ENCODE data around the gene EML1.

EML1 gene

DNA sequence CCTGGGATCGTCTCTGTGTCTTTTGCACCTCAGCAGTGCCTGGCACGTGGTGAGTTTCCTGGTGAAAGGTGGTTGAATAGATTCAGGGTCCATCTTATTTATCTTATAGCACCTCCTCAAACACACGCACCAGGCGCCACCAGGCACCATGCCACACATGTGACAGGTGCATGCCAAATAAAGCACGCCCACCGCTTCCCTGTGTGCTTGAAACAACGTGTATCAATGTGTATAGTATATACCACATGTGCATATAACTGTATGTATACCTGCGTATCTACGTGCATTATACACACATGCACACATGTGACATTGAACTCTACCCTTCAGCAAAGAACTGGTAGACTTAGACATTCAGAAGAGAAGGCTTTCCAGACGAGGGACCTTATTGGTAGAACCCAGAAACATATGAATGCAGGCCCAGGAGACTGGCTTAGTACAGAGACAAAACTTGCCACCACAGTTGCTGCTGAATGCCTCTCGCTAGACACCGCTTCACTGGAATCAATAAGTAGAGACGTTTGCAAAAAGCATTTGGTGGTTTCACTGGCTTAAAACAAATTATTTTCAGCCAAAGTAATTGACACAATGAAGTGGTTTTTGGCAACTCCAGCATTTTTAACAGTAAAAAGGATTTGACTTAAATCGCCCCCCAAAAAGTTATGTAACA is 10.0 kb downstream of the EML1 start:
- in situ Hi-C loops (cut with MboI; ENCODE audit: low pct_unique_long_range_greater_than_20kb, low sequenced_read_pairs, unreplicated experiment) = no loop called here
- DNase-seq (ENCODE audit: low spot score) = no peak
- TF ChIP-seq, protein P1, sequence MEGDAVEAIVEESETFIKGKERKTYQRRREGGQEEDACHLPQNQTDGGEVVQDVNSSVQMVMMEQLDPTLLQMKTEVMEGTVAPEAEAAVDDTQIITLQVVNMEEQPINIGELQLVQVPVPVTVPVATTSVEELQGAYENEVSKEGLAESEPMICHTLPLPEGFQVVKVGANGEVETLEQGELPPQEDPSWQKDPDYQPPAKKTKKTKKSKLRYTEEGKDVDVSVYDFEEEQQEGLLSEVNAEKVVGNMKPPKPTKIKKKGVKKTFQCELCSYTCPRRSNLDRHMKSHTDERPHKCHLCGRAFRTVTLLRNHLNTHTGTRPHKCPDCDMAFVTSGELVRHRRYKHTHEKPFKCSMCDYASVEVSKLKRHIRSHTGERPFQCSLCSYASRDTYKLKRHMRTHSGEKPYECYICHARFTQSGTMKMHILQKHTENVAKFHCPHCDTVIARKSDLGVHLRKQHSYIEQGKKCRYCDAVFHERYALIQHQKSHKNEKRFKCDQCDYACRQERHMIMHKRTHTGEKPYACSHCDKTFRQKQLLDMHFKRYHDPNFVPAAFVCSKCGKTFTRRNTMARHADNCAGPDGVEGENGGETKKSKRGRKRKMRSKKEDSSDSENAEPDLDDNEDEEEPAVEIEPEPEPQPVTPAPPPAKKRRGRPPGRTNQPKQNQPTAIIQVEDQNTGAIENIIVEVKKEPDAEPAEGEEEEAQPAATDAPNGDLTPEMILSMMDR (IDR thresholded peaks at IDR 0.05; ENCODE audit: extremely low read depth, insufficient read depth, missing control alignments) = no peak

DNA sequence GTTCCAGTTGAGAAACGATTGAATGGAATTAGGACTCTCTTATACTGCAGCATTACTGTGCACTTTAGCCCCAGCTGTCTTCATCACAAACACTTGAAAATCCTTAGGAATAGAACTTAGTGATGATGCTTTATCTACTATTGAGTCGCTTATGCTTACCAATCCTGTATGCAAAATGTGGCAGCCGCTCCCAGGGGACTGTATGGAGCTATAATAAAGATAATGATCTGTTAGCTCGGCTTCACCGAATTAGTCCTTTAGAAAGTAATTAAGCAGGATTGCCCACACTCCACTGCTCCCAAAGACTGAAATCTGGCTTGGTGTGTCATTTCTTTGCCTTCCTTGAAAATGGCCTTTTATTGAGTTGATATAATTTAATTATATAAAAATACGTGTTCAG is 10.6 kb downstream of the EML1 start:
- TF ChIP-seq, protein P1 (IDR thresholded peaks at IDR 0.05; ENCODE audit: extremely low read depth, insufficient read depth, missing control alignments) = no peak
- no peak for DNase-seq (ENCODE audit: low spot score)
- in situ Hi-C loops (cut with MboI; ENCODE audit: low pct_unique_long_range_greater_than_20kb, low sequenced_read_pairs, unreplicated experiment) = no loop called here

DNA sequence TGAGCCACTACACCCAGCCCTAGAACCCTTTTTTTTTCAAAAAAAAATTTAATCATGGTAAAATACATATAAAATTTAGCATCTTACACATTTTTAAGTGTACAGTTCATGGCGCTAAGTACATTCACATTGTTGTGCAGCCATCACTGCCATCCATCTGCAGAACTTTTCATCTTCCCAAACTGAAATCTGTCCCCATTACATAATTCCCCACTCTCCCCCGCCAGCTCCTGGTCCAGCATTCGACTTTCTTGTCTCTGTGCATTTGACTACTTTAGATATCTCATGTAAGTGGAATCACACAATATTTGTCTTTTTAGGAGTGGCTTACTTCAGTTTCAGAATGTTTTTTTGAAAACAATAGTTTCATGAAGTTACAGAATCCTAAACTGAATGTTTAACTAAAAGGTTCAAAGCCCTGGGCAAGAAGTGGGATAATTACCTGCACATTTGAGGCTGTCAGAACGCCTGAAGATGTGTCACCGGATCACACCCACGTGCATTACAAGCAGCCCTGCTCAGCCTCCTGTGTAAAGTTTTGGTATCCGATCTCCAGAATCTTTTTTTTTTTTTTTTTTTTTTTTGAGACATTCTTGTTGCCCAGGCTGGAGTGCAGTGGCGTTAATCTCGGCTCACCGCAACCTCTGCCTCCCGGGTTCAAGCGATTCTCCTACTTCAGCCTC is 12.7 kb downstream of the EML1 start:
- TF ChIP-seq, protein P1 (IDR thresholded peaks at IDR 0.05; ENCODE audit: extremely low read depth, insufficient read depth, missing control alignments) = no peak
- DNase-seq (ENCODE audit: low spot score) = no peak
- in situ Hi-C loops (cut with MboI; ENCODE audit: low pct_unique_long_range_greater_than_20kb, low sequenced_read_pairs, unreplicated experiment) = no loop called here

DNA sequence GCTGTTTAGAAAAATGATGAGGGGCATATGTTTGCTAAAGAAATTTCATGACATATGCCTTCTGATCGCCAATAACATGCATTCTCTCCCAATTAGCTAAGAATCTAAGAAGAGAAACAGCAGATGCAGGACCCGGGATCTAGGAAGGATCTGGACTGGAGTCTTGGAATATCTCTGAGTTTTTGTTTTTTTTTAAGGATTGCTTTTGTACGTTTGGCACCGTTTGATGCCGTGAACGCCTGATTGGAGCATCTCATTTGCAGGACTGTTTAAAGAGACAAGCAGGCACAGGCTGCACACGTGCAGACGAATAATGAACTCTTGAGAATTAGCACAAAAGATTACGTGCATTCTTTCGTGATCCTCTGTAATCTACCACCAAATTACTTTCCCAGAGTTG is 13.6 kb downstream of the EML1 start:
- no peak for DNase-seq (ENCODE audit: low spot score)
- in situ Hi-C loops (cut with MboI; ENCODE audit: low pct_unique_long_range_greater_than_20kb, low sequenced_read_pairs, unreplicated experiment) = no loop called here
- TF ChIP-seq, protein P1 (IDR thresholded peaks at IDR 0.05; ENCODE audit: extremely low read depth, insufficient read depth, missing control alignments) = no peak

DNA sequence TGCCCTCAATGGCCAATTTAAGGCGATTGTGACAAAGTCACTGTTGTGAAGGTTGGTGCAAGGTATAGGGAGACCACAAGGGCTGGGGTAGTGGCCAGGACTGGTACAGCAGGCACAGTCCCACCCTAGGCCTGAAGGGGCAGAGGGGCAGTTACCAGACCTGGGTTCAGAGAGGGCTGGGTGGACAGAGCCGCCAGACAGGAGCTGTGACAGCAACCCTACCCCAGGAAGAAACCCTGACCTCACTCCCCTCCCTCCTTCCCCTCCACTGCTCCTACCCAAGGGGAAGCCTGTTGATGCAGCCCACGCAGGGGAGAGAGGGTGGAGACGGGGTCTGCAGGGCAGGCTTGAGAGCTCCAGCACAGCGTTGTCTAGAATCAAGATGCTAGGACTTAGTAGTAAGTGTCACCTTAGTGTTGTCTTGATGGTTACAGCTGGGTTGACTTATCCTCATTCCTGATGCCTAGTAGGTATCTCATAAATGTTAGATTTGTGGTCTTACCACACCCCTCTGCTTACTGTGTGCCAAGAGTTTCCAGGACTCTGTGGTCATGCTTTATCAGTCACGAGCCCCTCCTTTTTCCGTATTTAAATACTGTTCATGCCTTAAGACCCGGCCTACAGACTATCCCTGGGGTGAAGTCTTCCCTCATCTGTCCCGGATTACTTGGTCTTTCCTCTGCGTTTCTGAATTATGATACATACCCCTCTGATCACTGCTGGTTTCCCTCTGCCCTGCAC is 14.4 kb downstream of the EML1 start:
- in situ Hi-C loops (cut with MboI; ENCODE audit: low pct_unique_long_range_greater_than_20kb, low sequenced_read_pairs, unreplicated experiment) = no loop called here
- no peak for DNase-seq (ENCODE audit: low spot score)

DNA sequence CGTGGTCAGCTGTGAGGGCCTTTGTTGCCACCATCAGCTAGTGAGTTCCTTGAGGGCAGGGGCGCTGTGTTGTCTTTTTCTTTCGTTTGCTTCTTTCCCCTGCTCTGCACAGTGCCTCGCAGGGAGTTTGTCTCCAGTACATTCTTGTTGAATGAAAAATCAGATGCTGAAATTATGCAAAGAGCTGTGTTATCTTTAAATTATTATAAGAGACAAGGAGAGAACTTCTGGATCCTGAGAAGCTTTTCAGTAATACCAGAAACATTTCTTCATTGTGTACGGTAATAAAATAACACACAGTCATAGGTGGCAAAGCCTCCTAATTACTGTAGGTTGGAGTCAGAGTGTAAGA is 14.9 kb downstream of the EML1 start:
- DNase-seq (ENCODE audit: low spot score) = no peak
- in situ Hi-C loops (cut with MboI; ENCODE audit: low pct_unique_long_range_greater_than_20kb, low sequenced_read_pairs, unreplicated experiment) = no loop called here
- TF ChIP-seq, protein P1 (IDR thresholded peaks at IDR 0.05; ENCODE audit: extremely low read depth, insufficient read depth, missing control alignments) = no peak

More for the DNA sequence above, 14.4 kb downstream of the EML1 start:
- TF ChIP-seq, protein P1 (IDR thresholded peaks at IDR 0.05; ENCODE audit: extremely low read depth, insufficient read depth, missing control alignments) = no peak

Measured in GM13977 (cell line).